SHP77 (cell line): ENCODE results near the gene TRAPPC10.
"Not testable (repeated sequence)": the region's sequence is repeated elsewhere in the genome, so short reads cannot be mapped to it uniquely, and the experiment has no call there.

Experiments used
- DNase-seq, 2 experiments: peaks; one replicate each; lab custom pipeline; 2025; lab: John Stamatoyannopoulos, UW

The TRAPPC10 gene

GRCh38 chr21:44090325-44090724 lies 78.2 kb downstream of the TRAPPC10 start:
- no peak for DNase-seq

- no peak for DNase-seq
These were observed 80.1 kb downstream of the TRAPPC10 start for GRCh38 chr21:44092211-44092610.

- DNase-seq = no peak
These were observed 81.7 kb downstream of the TRAPPC10 start for GRCh38 chr21:44093761-44094160.

- no peak for DNase-seq
These were observed 82.7 kb downstream of the TRAPPC10 start for GRCh38 chr21:44094832-44095231.

GRCh38 chr21:44098507-44098906 lies 86.4 kb downstream of the TRAPPC10 start:
- not testable (repeated sequence) for DNase-seq

GRCh38 chr21:44098964-44099363 lies 86.9 kb downstream of the TRAPPC10 start:
- not testable (repeated sequence) for DNase-seq

GRCh38 chr21:44107026-44107501 lies 95.0 kb downstream of the TRAPPC10 start, which contains the start of gene PWP2:
Gene PWP2 (plus strand): TSS chr21:44107399. CDS start chr21:44107417, 18 bp downstream.
- not testable (repeated sequence) for DNase-seq

- DNase-seq = not testable (repeated sequence)
These were observed 95.5 kb downstream of the TRAPPC10 start for GRCh38 chr21:44107589-44107988.

GRCh38 chr21:44113702-44114371 lies 101.7 kb downstream of the TRAPPC10 start:
- DNase-seq = not testable (repeated sequence)

GRCh38 chr21:44122131-44122530 lies 110.0 kb downstream of the TRAPPC10 start:
- not testable (repeated sequence) for DNase-seq

- DNase-seq = not testable (repeated sequence)
These were observed 115.7 kb downstream of the TRAPPC10 start for GRCh38 chr21:44127827-44128226.

- DNase-seq = not testable (repeated sequence)
These were observed 121.6 kb downstream of the TRAPPC10 start for GRCh38 chr21:44133715-44134057.

- not testable (repeated sequence) for DNase-seq
These were observed 122.6 kb downstream of the TRAPPC10 start for GRCh38 chr21:44134732-44135131.

GRCh38 chr21:44138039-44138438 lies 125.9 kb downstream of the TRAPPC10 start:
- not testable (repeated sequence) for DNase-seq

GRCh38 chr21:44139787-44140551 lies 127.9 kb downstream of the TRAPPC10 start:
- not testable (repeated sequence) for DNase-seq

- DNase-seq = not testable (repeated sequence)
These were observed 128.4 kb downstream of the TRAPPC10 start for GRCh38 chr21:44140552-44140932.

- not testable (repeated sequence) for DNase-seq
These were observed 130.4 kb downstream of the TRAPPC10 start for GRCh38 chr21:44142470-44142869.

- DNase-seq = not testable (repeated sequence)
These were observed 131.3 kb downstream of the TRAPPC10 start for GRCh38 chr21:44143380-44143779.

- not testable (repeated sequence) for DNase-seq
These were observed 131.9 kb downstream of the TRAPPC10 start for GRCh38 chr21:44143996-44144395.

- not testable (repeated sequence) for DNase-seq
These were observed 132.9 kb downstream of the TRAPPC10 start for GRCh38 chr21:44144784-44145602.

- DNase-seq = not testable (repeated sequence)
These were observed 133.5 kb downstream of the TRAPPC10 start for GRCh38 chr21:44145616-44146015.

GRCh38 chr21:44147108-44147507 lies 135.0 kb downstream of the TRAPPC10 start:
- DNase-seq = not testable (repeated sequence)
